Large intestine (tissue), 3 donors: ENCODE results near the gene CDH23. TPM values are rescaled to one million over a fixed set of nuclear protein-coding genes. Genes with fewer than 3 reads are reported as not detected.

Source experiments
- DNase-seq, 2 donors: peaks; one replicate each; pipeline versions ENCODE4 v3.0.0 to v3.0.0-alpha.2; 2013
- H3K27ac ChIP-seq: one replicate; pipeline ENCODE4 v1.5.1; 2013; ENCODE audit warnings: low read length
- H3K27me3 ChIP-seq: 2 replicates; pipeline ENCODE4 v1.6.1; 2013; ENCODE audit warnings: low read length; ENCODE audit not compliant: control insufficient read depth, insufficient read depth
- H3K36me3 ChIP-seq: 2 replicates; pipeline ENCODE4 v1.6.1; 2013; ENCODE audit warnings: low read length; ENCODE audit not compliant: control insufficient read depth, insufficient read depth
- H3K4me1 ChIP-seq: one replicate; pipeline ENCODE4 v1.6.1; 2013; ENCODE audit warnings: low read length; ENCODE audit not compliant: control insufficient read depth, insufficient read depth
- H3K4me3 ChIP-seq: one replicate; pipeline ENCODE4 v1.5.1; 2013; ENCODE audit warnings: low read length
- H3K9me3 ChIP-seq: one replicate; pipeline ENCODE4 v1.6.1; 2013; ENCODE audit warnings: mild to moderate bottlenecking, low read depth, low read length, moderate library complexity; ENCODE audit not compliant: control insufficient read depth
- WGBS: methylation state at CpG from one replicate; pipeline ENCODE4 v1.1.5; 2013; ENCODE audit warnings: low lambda C conversion rate; ENCODE audit not compliant: insufficient coverage; 5-methylcytosine and 5-hydroxymethylcytosine counted together
- polyA plus RNA-seq: library from polyadenylated mRNA; unstranded; fragments of 120-200 nt; gene quantifications from one replicate; pipeline ENCODE4 v1.2.1, GENCODE V29; 2013

CDH23 gene
- polyA plus RNA-seq, 1 donor: 1.7 TPM

DNA sequence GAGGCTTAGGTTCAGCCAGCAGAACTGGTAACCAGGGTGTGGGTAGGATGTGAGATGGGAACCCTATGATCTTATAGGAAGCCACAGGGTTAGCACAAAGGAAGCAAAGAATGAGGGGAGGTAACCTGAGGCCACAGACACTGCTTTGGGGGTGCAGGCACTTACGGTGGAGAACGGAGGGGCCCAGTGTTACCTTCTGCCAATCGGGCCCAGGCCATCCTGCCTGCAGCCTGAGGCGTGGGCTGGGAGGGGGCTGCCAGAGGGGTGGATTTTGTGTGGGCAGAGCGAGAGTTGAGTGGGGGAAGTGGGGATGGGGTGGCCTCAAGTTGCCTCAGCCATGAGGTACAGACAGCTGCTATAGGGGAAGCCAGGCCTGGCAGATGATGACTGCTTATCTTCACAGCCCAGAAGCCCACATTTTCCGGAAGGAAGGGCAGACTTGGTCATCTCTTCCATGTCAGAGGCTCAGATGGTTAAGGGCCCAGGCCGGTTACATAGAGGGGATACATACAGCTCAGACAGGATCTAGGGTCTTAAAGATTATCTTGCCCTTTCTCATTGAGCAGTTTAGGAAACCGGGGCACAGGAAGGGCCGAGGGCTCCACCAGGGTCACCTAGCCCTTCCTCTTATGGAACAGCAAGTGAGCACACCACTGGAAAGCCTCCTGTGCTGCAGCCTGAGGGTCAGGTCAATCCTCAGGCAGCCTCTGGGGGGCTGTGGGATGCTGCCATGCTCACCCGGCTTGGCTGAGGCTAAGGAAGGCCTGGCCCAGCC, 401.0 kb downstream of the CDH23 start:
- no peaks in the 10 kb centered on the region for H3K4me1 ChIP-seq
- no peaks in the 10 kb centered on the region for H3K27me3 ChIP-seq
- WGBS: no CpG with 5 or more reads among the region's 10 CpGs
- no peak for DNase-seq
- no peak overlapping the region for H3K27ac ChIP-seq
- no peaks in the 10 kb centered on the region for H3K36me3 ChIP-seq
- H3K9me3 ChIP-seq: no peaks in the 10 kb centered on the region
- H3K4me3 ChIP-seq: no peak overlapping the region

GRCh38 chr10:71798308-71798624, 401.5 kb downstream of the CDH23 start:
- WGBS: no CpG with 5 or more reads among the region's 6 CpGs
- Histone ChIP-seq H3K27me3 (no peaks in the 10 kb centered on the region), H3K9me3 (no peaks in the 10 kb centered on the region), H3K4me3 (no peak overlapping the region), H3K36me3 (no peaks in the 10 kb centered on the region), H3K27ac (no peak overlapping the region), H3K4me1 (no peaks in the 10 kb centered on the region)
- no peak for DNase-seq

GRCh38 chr10:71799112-71799511, 402.4 kb downstream of the CDH23 start:
- no peaks in the 10 kb centered on the region for H3K36me3 ChIP-seq
- no peaks in the 10 kb centered on the region for H3K27me3 ChIP-seq
- H3K4me1 ChIP-seq: no peaks in the 10 kb centered on the region
- no peak overlapping the region for H3K4me3 ChIP-seq
- no CpG with 5 or more reads among the region's 10 CpGs for WGBS
- no peak for DNase-seq
- no peak overlapping the region for H3K27ac ChIP-seq
- H3K9me3 ChIP-seq: no peaks in the 10 kb centered on the region

GRCh38 chr10:71799608-71800453, 403.1 kb downstream of the CDH23 start:
- WGBS: no CpG with 5 or more reads among the region's 3 CpGs
- no peaks in the 10 kb centered on the region for H3K4me1 ChIP-seq
- H3K9me3 ChIP-seq: no peaks in the 10 kb centered on the region
- no peak overlapping the region for H3K27ac ChIP-seq
- H3K27me3 ChIP-seq: no peaks in the 10 kb centered on the region
- peak; percentile 36 to 58 for DNase-seq
- no peaks in the 10 kb centered on the region for H3K36me3 ChIP-seq
- no peak overlapping the region for H3K4me3 ChIP-seq

DNA sequence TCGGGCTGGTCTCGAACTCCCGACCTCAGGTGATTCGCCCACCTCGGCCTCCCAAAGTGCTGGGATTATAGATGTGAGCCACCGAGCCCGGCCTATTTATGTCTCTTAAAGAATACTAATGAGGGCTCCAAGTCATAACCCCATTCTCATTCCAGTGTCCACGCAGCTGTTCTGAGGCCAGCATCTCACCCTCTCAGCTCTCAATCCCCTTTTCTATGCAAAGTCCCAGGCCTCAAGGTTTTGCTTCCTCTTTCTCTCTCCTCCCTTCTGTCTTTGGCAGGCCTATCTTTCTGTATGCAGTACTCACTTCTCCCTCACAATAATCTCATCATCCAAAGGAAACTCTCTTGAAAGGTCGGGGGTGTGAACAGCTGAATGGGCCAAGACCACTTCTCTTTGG, 404.6 kb downstream of the CDH23 start:
- Histone ChIP-seq H3K36me3 (no peaks in the 10 kb centered on the region), H3K4me3 (no peak overlapping the region), H3K27ac (no peak overlapping the region), H3K4me1 (no peaks in the 10 kb centered on the region), H3K27me3 (peaks cover 12% of the 10 kb centered on the region), H3K9me3 (no peaks in the 10 kb centered on the region)
- no peak for DNase-seq
- no CpG with 5 or more reads among the region's 9 CpGs for WGBS

GRCh38 chr10:71802235-71802634, 405.5 kb downstream of the CDH23 start:
- no peak for DNase-seq
- no CpG with 5 or more reads among the region's 6 CpGs for WGBS

DNA sequence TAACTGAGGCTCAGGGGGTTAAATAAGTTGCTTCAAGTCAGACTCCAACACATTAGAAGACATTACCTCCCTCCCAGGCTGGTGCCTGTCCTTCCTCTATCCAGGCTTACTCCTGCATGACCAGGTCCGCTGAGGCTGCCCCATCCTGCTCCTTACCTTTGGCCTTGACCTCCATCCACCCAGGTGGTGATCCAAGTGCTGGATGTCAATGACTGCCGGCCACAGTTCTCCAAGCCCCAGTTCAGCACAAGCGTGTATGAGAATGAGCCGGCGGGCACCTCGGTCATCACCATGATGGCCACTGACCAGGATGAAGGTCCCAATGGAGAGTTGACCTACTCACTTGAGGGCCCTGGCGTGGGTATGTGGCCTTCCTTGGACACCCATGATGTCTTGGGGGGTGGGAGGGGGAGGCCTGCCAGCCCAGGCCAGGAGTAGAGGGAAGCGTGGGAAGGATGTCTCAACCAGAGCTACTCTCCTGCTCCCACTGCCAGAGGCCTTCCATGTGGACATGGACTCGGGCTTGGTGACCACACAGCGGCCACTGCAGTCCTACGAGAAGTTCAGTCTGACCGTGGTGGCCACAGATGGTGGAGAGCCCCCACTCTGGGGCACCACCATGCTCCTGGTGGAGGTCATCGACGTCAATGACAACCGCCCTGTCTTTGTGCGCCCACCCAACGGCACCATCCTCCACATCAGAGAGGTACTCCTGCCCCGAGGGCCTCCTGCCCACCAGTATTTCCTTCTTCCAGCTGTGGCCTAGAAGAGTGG, 406.2 kb downstream of the CDH23 start:
- no peak for DNase-seq
- H3K4me1 ChIP-seq: no peaks in the 10 kb centered on the region
- no peaks in the 10 kb centered on the region for H3K9me3 ChIP-seq
- WGBS: no CpG with 5 or more reads among the region's 18 CpGs
- H3K4me3 ChIP-seq: no peak overlapping the region
- H3K27me3 ChIP-seq: peaks cover 12% of the 10 kb centered on the region
- H3K27ac ChIP-seq: no peak overlapping the region
- no peaks in the 10 kb centered on the region for H3K36me3 ChIP-seq

More at GRCh38 chr10:71802235-71802634, 405.5 kb downstream of the CDH23 start:
- no peak overlapping the region for H3K4me3 ChIP-seq
- H3K9me3 ChIP-seq: no peaks in the 10 kb centered on the region
- H3K4me1 ChIP-seq: no peaks in the 10 kb centered on the region
- H3K36me3 ChIP-seq: no peaks in the 10 kb centered on the region
- no peak overlapping the region for H3K27ac ChIP-seq
- H3K27me3 ChIP-seq: peaks cover 12% of the 10 kb centered on the region

DNA sequence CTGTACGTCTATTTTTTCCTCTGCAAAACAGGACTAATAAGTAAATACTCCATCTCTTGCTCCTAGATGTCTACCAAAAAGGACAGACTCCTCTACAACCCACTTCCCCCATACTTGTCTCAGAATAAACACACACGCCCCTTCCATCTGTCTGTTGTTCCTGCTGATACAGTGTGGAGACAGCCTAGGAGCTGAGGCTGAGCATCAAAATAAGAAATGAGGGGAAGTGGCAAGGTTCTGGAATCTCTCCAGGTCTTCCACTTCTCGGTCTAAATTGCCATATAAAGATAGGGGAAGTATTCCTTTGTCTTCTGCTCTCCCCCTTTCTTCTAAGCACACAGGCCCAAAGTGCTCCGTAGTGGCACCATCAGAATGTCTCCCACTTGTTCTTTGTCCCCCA, 407.4 kb downstream of the CDH23 start:
- DNase-seq: no peak
- Histone ChIP-seq H3K4me1 (no peaks in the 10 kb centered on the region), H3K4me3 (no peak overlapping the region), H3K27ac (no peak overlapping the region), H3K36me3 (no peaks in the 10 kb centered on the region), H3K27me3 (peaks cover 12% of the 10 kb centered on the region), H3K9me3 (no peaks in the 10 kb centered on the region)
- 67% methylated on average over 1 of the region's 4 CpGs for WGBS

GRCh38 chr10:71805776-71806703, 409.3 kb downstream of the CDH23 start:
- WGBS: no CpG with 5 or more reads among the region's 41 CpGs
- peak; percentile 56 to 58 for DNase-seq
- Histone ChIP-seq H3K27me3 (peaks cover 12% of the 10 kb centered on the region), H3K9me3 (no peaks in the 10 kb centered on the region), H3K36me3 (no peaks in the 10 kb centered on the region), H3K4me1 (no peaks in the 10 kb centered on the region), H3K27ac (no peak overlapping the region), H3K4me3 (no peak overlapping the region)
